CD4-positive, alpha-beta T cell (primary cell): Measurements from ENCODE around the gene STYXL1. TPM values are rescaled to one million over a fixed set of nuclear protein-coding genes. Genes with fewer than 3 reads are reported as not detected.

ENCODE experiments used
- ATAC-seq: fragments of 200-7000 bp; cut with Tn5 transposase; one replicate; pipeline ENCODE4 v1.10.0; 2022; ENCODE audit warnings: mild to moderate bottlenecking; ENCODE audit not compliant: poor library complexity
- CTCF ChIA-PET: fragments of 350-600 bp; sonication (Branson Sonifier 250); formaldehyde crosslinking; loops from one replicate; lab custom pipeline; 2021; ENCODE audit warnings: antibody characterized with exemption, inconsistent platforms; lab: Charles Lee
- POLR2A ChIA-PET: fragments of 350-600 bp; sonication (Branson Sonifier 250); formaldehyde crosslinking; loops from one replicate; lab custom pipeline; 2021; ENCODE audit warnings: antibody characterized with exemption, inconsistent platforms; lab: Charles Lee
- DNase-seq, 14 experiments: peaks; one replicate each; pipeline ENCODE4 v3.0.0-alpha.2; 2013 to 2020; ENCODE audit warnings: mixed read lengths in 2 of 14
- H3K27ac ChIP-seq, 2 donors: one replicate each; pipeline versions ENCODE4 v1.5.1 to v1.7.0; 2013; ENCODE audit warnings: low read length in 2 of 2, low read depth in 1 of 2, mild to moderate bottlenecking in 1 of 2
- H3K27me3 ChIP-seq, 2 experiments: 1 replicate in 1 of 2; 2 replicates in 1 of 2; pipeline versions ENCODE4 v1.6.1 to v1.7.0; 2013; ENCODE audit warnings: low read length in 2 of 2, control low read depth in 1 of 2, mild to moderate bottlenecking in 1 of 2, moderate library complexity in 1 of 2; ENCODE audit not compliant: insufficient read depth in 2 of 2, control insufficient read depth in 1 of 2
- H3K36me3 ChIP-seq: one replicate; pipeline ENCODE4 v1.6.1; 2013; ENCODE audit warnings: low read length, control low read depth; ENCODE audit not compliant: insufficient read depth
- H3K4me1 ChIP-seq: one replicate; pipeline ENCODE4 v1.6.1; 2013; ENCODE audit warnings: low read length, control low read depth; ENCODE audit not compliant: insufficient read depth
- H3K4me3 ChIP-seq: one replicate; pipeline ENCODE4 v1.5.1; 2013; ENCODE audit warnings: mild to moderate bottlenecking, low read length, moderate library complexity
- H3K9me3 ChIP-seq, 2 experiments: 1 replicate in 1 of 2; 2 replicates in 1 of 2; pipeline versions ENCODE4 v1.6.1 to v1.7.0; 2013; ENCODE audit warnings: low read length in 2 of 2, mild to moderate bottlenecking in 2 of 2, control low read depth in 1 of 2, moderate library complexity in 1 of 2; ENCODE audit not compliant: control insufficient read depth in 1 of 2, insufficient read depth in 1 of 2
- H3K27ac Mint-ChIP-seq: one replicate; pipeline ENCODE4 v1.8.0; 2020; ENCODE audit warnings: mixed read lengths
- H3K27me3 Mint-ChIP-seq: one replicate; pipeline ENCODE4 v1.8.0; 2021; ENCODE audit warnings: mixed read lengths
- H3K36me3 Mint-ChIP-seq: one replicate; pipeline ENCODE4 v1.8.0; 2021; ENCODE audit warnings: low read depth, mixed read lengths
- H3K4me1 Mint-ChIP-seq: one replicate; pipeline ENCODE4 v1.8.0; 2021; ENCODE audit warnings: low read depth, mixed read lengths
- H3K4me3 Mint-ChIP-seq: one replicate; pipeline ENCODE4 v1.8.0; 2020; ENCODE audit warnings: mild to moderate bottlenecking, mixed read lengths
- H3K9me3 Mint-ChIP-seq: one replicate; pipeline ENCODE4 v1.8.0; 2020; ENCODE audit warnings: mixed read lengths
- intact Hi-C, 2 experiments: fragments of 100-400 bp; cut with DNase I in 1 of 2; cut with micrococcal nuclease in 1 of 2; formaldehyde crosslinking; loops; one replicate each; pipeline versions ENCODE4 v1.15.1 to v1.9.0; 2023 to 2025; cut with DNase I, micrococcal nuclease
- total RNA-seq, 174 experiments: library from RNA in 2 of 174; stranded (reverse) in 2 of 174; gene quantifications; one replicate each; pipeline ENCODE4 v1.2.3 and lab custom pipeline; 2021 to 2026
- TF ChIP-seq, protein P1 (sequence below): fragments of 200-600 bp; IDR thresholded peaks from one replicate; pipeline ENCODE4 v1.8.0; 2022; ENCODE audit warnings: antibody characterized with exemption, mild to moderate bottlenecking

STYXL1 gene
- total RNA-seq, 2 experiments from 2014 or later = 8.4 to 8.5 TPM

DNA sequence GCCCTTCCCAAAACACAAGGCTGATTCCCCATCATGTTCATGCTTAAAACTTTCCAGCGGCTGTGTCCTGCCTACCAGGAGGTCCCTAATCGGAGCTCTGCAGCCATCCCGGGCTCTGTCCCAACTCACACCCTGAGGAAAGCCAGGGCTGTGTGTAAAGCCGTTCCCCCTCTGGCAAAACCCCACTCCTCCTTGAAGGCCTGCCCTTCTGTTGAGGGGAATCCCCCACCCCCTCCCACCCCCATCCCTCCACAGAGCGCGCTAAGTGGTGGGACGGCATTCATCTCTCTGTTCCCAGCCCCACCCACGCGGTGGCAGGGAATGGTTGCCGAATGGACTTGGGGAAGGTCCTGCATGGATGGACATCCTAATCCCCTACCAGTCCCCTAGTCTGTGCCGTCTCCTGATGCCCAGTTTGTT is 52.7 kb downstream of the STYXL1 start:
- Mint-ChIP-seq H3K9me3 (no peaks in the 10 kb centered on the region), H3K4me1 (peaks cover 32% of the 10 kb centered on the region), H3K27ac (no peak overlapping the region), H3K36me3 (peaks cover 19% of the 10 kb centered on the region), H3K4me3 (peak overlapping the region; percentile 69), H3K27me3 (no peaks in the 10 kb centered on the region)
- Histone ChIP-seq H3K27me3 (no peaks in the 10 kb centered on the region), H3K4me3 (peak overlapping the region; percentile 94), H3K9me3 (no peaks in the 10 kb centered on the region), H3K27ac (no peak overlapping the region), H3K4me1 (peaks cover 26% of the 10 kb centered on the region), H3K36me3 (no peaks in the 10 kb centered on the region)
- peak in 1 of 14 experiments; percentile 20 for DNase-seq
- TF ChIP-seq, protein P1, sequence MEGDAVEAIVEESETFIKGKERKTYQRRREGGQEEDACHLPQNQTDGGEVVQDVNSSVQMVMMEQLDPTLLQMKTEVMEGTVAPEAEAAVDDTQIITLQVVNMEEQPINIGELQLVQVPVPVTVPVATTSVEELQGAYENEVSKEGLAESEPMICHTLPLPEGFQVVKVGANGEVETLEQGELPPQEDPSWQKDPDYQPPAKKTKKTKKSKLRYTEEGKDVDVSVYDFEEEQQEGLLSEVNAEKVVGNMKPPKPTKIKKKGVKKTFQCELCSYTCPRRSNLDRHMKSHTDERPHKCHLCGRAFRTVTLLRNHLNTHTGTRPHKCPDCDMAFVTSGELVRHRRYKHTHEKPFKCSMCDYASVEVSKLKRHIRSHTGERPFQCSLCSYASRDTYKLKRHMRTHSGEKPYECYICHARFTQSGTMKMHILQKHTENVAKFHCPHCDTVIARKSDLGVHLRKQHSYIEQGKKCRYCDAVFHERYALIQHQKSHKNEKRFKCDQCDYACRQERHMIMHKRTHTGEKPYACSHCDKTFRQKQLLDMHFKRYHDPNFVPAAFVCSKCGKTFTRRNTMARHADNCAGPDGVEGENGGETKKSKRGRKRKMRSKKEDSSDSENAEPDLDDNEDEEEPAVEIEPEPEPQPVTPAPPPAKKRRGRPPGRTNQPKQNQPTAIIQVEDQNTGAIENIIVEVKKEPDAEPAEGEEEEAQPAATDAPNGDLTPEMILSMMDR = no peak
- ChIA-PET CTCF (no interaction called here), POLR2A (interaction anchor here (0.8 to 4.7 kb wide), 2 partner anchors 80 to 171 kb away, joined by 3 to 30 read pairs; partner anchors contain the start of gene POR)
- intact Hi-C loops = loop anchor here in 1 of 2 experiments (2.0 to 5.0 kb wide), 4 partner anchors 52 to 402 kb away; partner anchors contain the start of gene STYXL1
- no peak for ATAC-seq

DNA sequence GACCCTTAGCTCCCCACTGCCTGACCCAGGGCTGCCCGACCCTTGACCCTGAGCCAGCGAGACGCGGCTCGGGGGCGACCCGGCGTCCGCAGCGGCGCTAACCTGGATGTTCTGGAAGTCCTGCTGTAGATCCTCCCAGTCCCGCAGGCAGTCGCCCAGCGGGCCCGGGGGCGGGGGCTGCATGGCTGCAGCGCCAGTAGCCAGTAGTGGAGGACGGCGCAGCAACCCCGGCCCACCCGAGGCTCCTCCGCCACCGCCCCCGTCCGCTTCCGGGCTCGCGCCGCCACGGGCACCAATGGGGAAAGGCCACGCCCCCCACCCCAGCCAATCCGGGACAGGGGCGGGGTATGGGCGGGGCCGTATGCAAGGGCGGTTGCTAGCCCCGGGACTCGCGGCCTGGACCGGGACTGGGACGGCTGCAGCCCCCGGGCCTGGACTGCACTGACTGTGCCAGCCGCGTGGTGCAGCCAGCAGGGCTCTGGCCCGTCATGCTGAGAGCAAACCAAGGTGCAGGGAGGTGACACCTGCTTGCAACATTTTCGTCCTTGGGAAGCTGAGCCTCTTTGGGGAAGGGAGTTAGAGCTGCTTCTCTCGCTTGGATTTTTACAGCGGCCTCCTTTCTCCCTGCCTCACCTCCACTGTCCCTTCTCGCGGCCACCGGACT is 53.3 kb downstream of the STYXL1 start, which contains the start of gene TMEM120A:
Gene TMEM120A (minus strand): TSS at position 208 of the 664 bp plus-strand sequence. CDS start 25 bp downstream, at position 183.
- no peaks in the 10 kb centered on the region for H3K27me3 ChIP-seq
- no peaks in the 10 kb centered on the region for H3K9me3 ChIP-seq
- ATAC-seq = peak; percentile 98
- no peaks in the 10 kb centered on the region for H3K36me3 ChIP-seq
- peak within 1 kb of the TSS; percentile 94 for H3K4me3 ChIP-seq
- Mint-ChIP-seq H3K27me3 (no peaks in the 10 kb centered on the region), H3K9me3 (no peaks in the 10 kb centered on the region), H3K27ac (no peak within 1 kb of the TSS), H3K4me3 (peak within 1 kb of the TSS; percentile 73), H3K36me3 (peaks cover 23% of the 10 kb centered on the region), H3K4me1 (peaks cover 38% of the 10 kb centered on the region)
- H3K4me1 ChIP-seq = peaks cover 28% of the 10 kb centered on the region
- intact Hi-C loops = loop anchor here (2.0 to 5.0 kb wide), 5 partner anchors 52 to 403 kb away; partner anchors contain the start of genes RHBDD2 (in 1 of the 2) and STYXL1 (in 1 of the 2)
- TF ChIP-seq, protein P1 = peak; percentile 30
- ChIA-PET POLR2A (interaction anchor here (0.8 to 4.7 kb wide), 4 partner anchors 67 to 172 kb away, joined by 3 to 30 read pairs (median 3); partner anchors contain the start of genes POR and RHBDD2), CTCF (no interaction called here)
- DNase-seq = peak; percentile 88 to 98 (median 93)
- H3K27ac ChIP-seq = peak within 1 kb of the TSS in 1 of 2 donors; percentile 21

DNA sequence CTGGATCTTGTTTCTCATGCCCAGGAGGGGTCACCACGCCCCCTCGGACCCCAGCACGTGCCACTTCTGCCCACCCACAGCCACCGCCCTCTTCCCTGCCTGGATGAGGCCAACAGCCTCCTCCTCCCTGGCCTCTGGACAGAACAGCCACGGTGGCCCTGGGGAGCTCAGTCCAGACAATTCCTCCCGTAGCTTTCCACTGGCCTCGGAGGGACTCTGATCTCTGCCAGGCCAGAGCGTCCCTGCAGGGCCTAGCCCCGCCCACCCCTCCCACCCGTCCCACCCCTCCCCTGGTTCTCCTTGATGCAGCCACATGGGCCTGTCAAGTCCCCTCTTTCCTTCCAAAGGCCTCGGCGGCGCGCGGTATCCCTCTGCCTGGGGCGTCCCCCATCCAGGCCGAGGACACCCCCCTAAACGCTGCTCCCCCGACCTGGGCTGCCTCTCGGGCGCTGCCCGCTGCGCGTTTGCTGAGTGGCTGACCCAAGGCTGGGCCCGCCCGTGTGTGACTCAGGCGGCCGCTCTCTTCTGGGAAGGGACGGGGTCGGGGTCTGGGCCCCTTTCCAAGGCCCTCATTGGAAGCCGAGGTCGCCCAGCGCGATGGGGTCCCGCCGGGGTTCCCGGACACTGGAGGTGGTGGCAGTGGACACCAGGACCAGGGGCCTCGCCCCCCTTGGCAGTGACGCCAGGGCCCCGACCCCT is 54.0 kb downstream of the STYXL1 start:
- H3K36me3 Mint-ChIP-seq = peaks cover 23% of the 10 kb centered on the region
- H3K27ac ChIP-seq = peak overlapping the region in 1 of 2 donors; percentile 21

More for the DNA sequence above, 54.0 kb downstream of the STYXL1 start:
- Mint-ChIP-seq H3K4me1 (peaks cover 40% of the 10 kb centered on the region), H3K27ac (no peak overlapping the region), H3K9me3 (no peaks in the 10 kb centered on the region), H3K4me3 (peak overlapping the region; percentile 73), H3K27me3 (no peaks in the 10 kb centered on the region)
- POLR2A ChIA-PET = interaction anchor here (0.9 to 4.7 kb wide), 3 partner anchors 66 to 116 kb away, joined by 3 to 30 read pairs (median 3); partner anchors contain the start of genes POR and RHBDD2
- ATAC-seq (peak; percentile 6), DNase-seq (peak in 4 of 14 experiments; percentile 3 to 49 (median 36))
- no peaks in the 10 kb centered on the region for H3K27me3 ChIP-seq
- no peaks in the 10 kb centered on the region for H3K36me3 ChIP-seq
- TF ChIP-seq, protein P1 = no peak
- intact Hi-C loops = loop anchor here (2.0 to 5.0 kb wide), 4 partner anchors 53 to 117 kb away; partner anchors contain the start of genes RHBDD2 (in 1 of the 2) and STYXL1 (in 1 of the 2)
- H3K4me3 ChIP-seq = peak overlapping the region; percentile 94
- H3K9me3 ChIP-seq = no peaks in the 10 kb centered on the region
- CTCF ChIA-PET = no interaction called here
- peaks cover 29% of the 10 kb centered on the region for H3K4me1 ChIP-seq
